Renal cortex interstitium (tissue), 11 donors: ENCODE measurements around the gene MMP21. TPM values are rescaled to one million over a fixed set of nuclear protein-coding genes. Genes with fewer than 3 reads are reported as not detected.

ENCODE experiments used
- DNase-seq, 11 donors: peaks; one replicate each; pipeline ENCODE4 v3.0.0-alpha.2; 2013; ENCODE audit warnings: low read depth in 9 of 11, low spot score in 4 of 11; ENCODE audit errors: extremely low read depth in 1 of 11
- polyA plus RNA-seq, 3 donors: library from polyadenylated mRNA; unstranded; fragments of 120-200 nt; gene quantifications; one replicate each; pipeline ENCODE4 v1.2.1, GENCODE V29; 2013; ENCODE audit not compliant: insufficient read length in 3 of 3

The MMP21 gene
- polyA plus RNA-seq, 3 donors = 0.17 to 0.51 (median 0.26) TPM

- DNase-seq = no peak
These were observed 21.8 kb upstream of the MMP21 start for GRCh38 chr10:125797424-125797823.

- no peak for DNase-seq
These were observed 20.1 kb upstream of the MMP21 start for GRCh38 chr10:125795637-125796190.

GRCh38 chr10:125795128-125795527, 19.5 kb upstream of the MMP21 start:
- DNase-seq = no peak

GRCh38 chr10:125792342-125793300, 17.0 kb upstream of the MMP21 start:
- DNase-seq = no peak

- DNase-seq = no peak
These were observed 12.8 kb upstream of the MMP21 start for GRCh38 chr10:125788156-125789034.

- no peak for DNase-seq
These were observed 10.2 kb upstream of the MMP21 start for GRCh38 chr10:125785791-125786190.

GRCh38 chr10:125783957-125784356, 8.3 kb upstream of the MMP21 start:
- DNase-seq = no peak

- DNase-seq = no peak
These were observed 7.8 kb upstream of the MMP21 start for GRCh38 chr10:125783408-125783807.

- DNase-seq = no peak
These were observed 7.0 kb upstream of the MMP21 start for GRCh38 chr10:125782616-125783015.

- DNase-seq = no peak
These were observed 6.4 kb upstream of the MMP21 start for GRCh38 chr10:125782054-125782453.

GRCh38 chr10:125781374-125781773, 5.8 kb upstream of the MMP21 start:
- no peak for DNase-seq

GRCh38 chr10:125779403-125780327, 4.0 kb upstream of the MMP21 start:
- DNase-seq = no peak

- no peak for DNase-seq
These were observed 2.9 kb upstream of the MMP21 start for GRCh38 chr10:125778556-125778955.

GRCh38 chr10:125777806-125778205, 2.2 kb upstream of the MMP21 start:
- DNase-seq = no peak

- DNase-seq = no peak
These were observed 935 bp downstream of the MMP21 start for GRCh38 chr10:125774581-125775191.

GRCh38 chr10:125773687-125774543, 1.7 kb downstream of the MMP21 start:
- no peak for DNase-seq

- no peak for DNase-seq
These were observed 2.8 kb downstream of the MMP21 start for GRCh38 chr10:125772864-125773180.
